Measurements from ENCODE around the gene TEX51.

DNA sequence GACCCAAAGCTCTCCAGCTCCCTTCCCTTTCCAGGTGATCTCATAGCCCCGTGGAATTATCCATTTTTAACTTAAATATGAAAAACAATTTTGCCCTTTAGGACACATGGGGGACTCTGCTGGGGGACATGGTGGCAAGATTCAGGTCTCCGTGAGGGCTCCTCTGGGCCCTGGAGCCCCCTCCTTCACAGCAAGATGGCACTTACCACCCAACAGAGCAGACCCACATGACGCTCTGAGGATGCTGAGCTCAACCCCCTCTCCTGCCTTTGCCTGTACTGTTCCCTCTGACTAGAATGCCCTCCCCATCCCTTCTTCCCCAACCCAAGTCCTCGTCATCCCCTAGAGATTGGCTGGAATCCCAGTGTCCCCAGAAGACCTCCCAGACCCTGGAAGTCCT lies 17.2 kb downstream of the TEX51 start:
- TF ChIP-seq, protein P1, sequence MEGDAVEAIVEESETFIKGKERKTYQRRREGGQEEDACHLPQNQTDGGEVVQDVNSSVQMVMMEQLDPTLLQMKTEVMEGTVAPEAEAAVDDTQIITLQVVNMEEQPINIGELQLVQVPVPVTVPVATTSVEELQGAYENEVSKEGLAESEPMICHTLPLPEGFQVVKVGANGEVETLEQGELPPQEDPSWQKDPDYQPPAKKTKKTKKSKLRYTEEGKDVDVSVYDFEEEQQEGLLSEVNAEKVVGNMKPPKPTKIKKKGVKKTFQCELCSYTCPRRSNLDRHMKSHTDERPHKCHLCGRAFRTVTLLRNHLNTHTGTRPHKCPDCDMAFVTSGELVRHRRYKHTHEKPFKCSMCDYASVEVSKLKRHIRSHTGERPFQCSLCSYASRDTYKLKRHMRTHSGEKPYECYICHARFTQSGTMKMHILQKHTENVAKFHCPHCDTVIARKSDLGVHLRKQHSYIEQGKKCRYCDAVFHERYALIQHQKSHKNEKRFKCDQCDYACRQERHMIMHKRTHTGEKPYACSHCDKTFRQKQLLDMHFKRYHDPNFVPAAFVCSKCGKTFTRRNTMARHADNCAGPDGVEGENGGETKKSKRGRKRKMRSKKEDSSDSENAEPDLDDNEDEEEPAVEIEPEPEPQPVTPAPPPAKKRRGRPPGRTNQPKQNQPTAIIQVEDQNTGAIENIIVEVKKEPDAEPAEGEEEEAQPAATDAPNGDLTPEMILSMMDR (IDR thresholded peaks at IDR 0.05; ENCODE audit: low read length): no peak
- TF ChIP-seq EZH2 (optimal IDR thresholded peaks at IDR 0.05; ENCODE audit: low read depth, low read length) (no peak), EZH2phosphoT487 (IDR thresholded peaks at IDR 0.05; ENCODE audit: low read length) (no peak)
